Measurements from ENCODE around the gene ASB11. TPM values are rescaled to one million over a fixed set of nuclear protein-coding genes. Genes with fewer than 3 reads are reported as not detected.

The ASB11 gene
- total RNA-seq, 1 donor from 2014 or later: not detected

- FAIRE-seq (no peak), DNase-seq (ENCODE audit: low read depth) (no peak)
- Mint-ChIP-seq H3K27ac (ENCODE audit: unreplicated experiment) (no peak overlapping the region), H3K4me3 (ENCODE audit: unreplicated experiment) (no peak overlapping the region), H3K36me3 (ENCODE audit: low read depth, unreplicated experiment) (no peaks in the 10 kb centered on the region), H3K9me3 (ENCODE audit: unreplicated experiment) (no peaks in the 10 kb centered on the region), H3K4me1 (ENCODE audit: low read depth, unreplicated experiment) (no peaks in the 10 kb centered on the region), H3K27me3 (ENCODE audit: low read depth, unreplicated experiment) (peaks cover 1% of the 10 kb centered on the region)
- Histone ChIP-seq H3K36me3 (ENCODE audit: insufficient read depth, low read length) (no peaks in the 10 kb centered on the region), H4K20me1 (ENCODE audit: insufficient read depth, low read length) (no peaks in the 10 kb centered on the region), H3K9me3 (ENCODE audit: insufficient read depth, low read depth, low read length) (no peaks in the 10 kb centered on the region), H3K4me2 (ENCODE audit: low read length) (no peak overlapping the region), H3K4me3 (ENCODE audit: insufficient read depth, low read depth, low read length) (no peak overlapping the region), H3K9ac (ENCODE audit: low read length) (no peak overlapping the region), H3K79me2 (ENCODE audit: insufficient read depth, low read length) (no peaks in the 10 kb centered on the region), H2AFZ (ENCODE audit: low read depth, low read length) (no peak overlapping the region), H3K27ac (ENCODE audit: low read depth, low read length) (no peak overlapping the region), H3K4me1 (ENCODE audit: insufficient read depth, low read length) (no peaks in the 10 kb centered on the region), H3K27me3 (ENCODE audit: insufficient read depth, low read length) (peaks cover 3% of the 10 kb centered on the region)
- TF ChIP-seq EZH2 (IDR thresholded peaks at IDR 0.05; ENCODE audit: insufficient read depth, low read length): no peak
- no peak for TF ChIP-seq CTCF (IDR thresholded peaks at IDR 0.05; ENCODE audit: insufficient read depth, low read depth, low read length)
These were observed 28.7 kb upstream of the ASB11 start for GRCh38 chrX:15344106-15344505.

- H3K27ac ChIP-seq (ENCODE audit: low read depth, low read length): no peak overlapping the region
- H3K4me1 Mint-ChIP-seq (ENCODE audit: low read depth, unreplicated experiment): no peaks in the 10 kb centered on the region
These were observed 27.6 kb upstream of the ASB11 start for GRCh38 chrX:15343075-15343476.

More at GRCh38 chrX:15343075-15343476, 27.6 kb upstream of the ASB11 start:
- no peak for TF ChIP-seq EZH2 (IDR thresholded peaks at IDR 0.05; ENCODE audit: insufficient read depth, low read length)
- no peak for TF ChIP-seq CTCF (IDR thresholded peaks at IDR 0.05; ENCODE audit: insufficient read depth, low read depth, low read length)
- no peak overlapping the region for H3K9ac ChIP-seq (ENCODE audit: low read length)
- Mint-ChIP-seq H3K4me3 (ENCODE audit: unreplicated experiment) (no peak overlapping the region), H3K36me3 (ENCODE audit: low read depth, unreplicated experiment) (no peaks in the 10 kb centered on the region), H3K27ac (ENCODE audit: unreplicated experiment) (no peak overlapping the region), H3K27me3 (ENCODE audit: low read depth, unreplicated experiment) (peaks cover 1% of the 10 kb centered on the region), H3K9me3 (ENCODE audit: unreplicated experiment) (no peaks in the 10 kb centered on the region)
- no peaks in the 10 kb centered on the region for H3K36me3 ChIP-seq (ENCODE audit: insufficient read depth, low read length)
- no peak overlapping the region for H2AFZ ChIP-seq (ENCODE audit: low read depth, low read length)
- DNase-seq (ENCODE audit: low read depth) (no peak), FAIRE-seq (no peak)
- H4K20me1 ChIP-seq (ENCODE audit: insufficient read depth, low read length): no peaks in the 10 kb centered on the region
- H3K4me3 ChIP-seq (ENCODE audit: insufficient read depth, low read depth, low read length): no peak overlapping the region
- H3K27me3 ChIP-seq (ENCODE audit: insufficient read depth, low read length): peaks cover 3% of the 10 kb centered on the region
- no peak overlapping the region for H3K4me2 ChIP-seq (ENCODE audit: low read length)
- no peaks in the 10 kb centered on the region for H3K79me2 ChIP-seq (ENCODE audit: insufficient read depth, low read length)
- no peaks in the 10 kb centered on the region for H3K9me3 ChIP-seq (ENCODE audit: insufficient read depth, low read depth, low read length)
- no peaks in the 10 kb centered on the region for H3K4me1 ChIP-seq (ENCODE audit: insufficient read depth, low read length)
